ENCODE measurements around the gene AKNA. TPM values are rescaled to one million over a fixed set of nuclear protein-coding genes. Genes with fewer than 3 reads are reported as not detected.

AKNA gene
- total RNA-seq, 1 experiment from 2014 or later = 20.6 TPM

GRCh38 chr9:114433720-114434255 is 46.0 kb upstream of the AKNA start (continued):
- TF ChIP-seq YY1 (IDR thresholded peaks at IDR 0.05; ENCODE audit: extremely low read depth, insufficient replicate concordance, low read depth, low read length) (no peak), ZFX (IDR thresholded peaks at IDR 0.05) (no peak), JUND (IDR thresholded peaks at IDR 0.05) (no peak), SRF (IDR thresholded peaks at IDR 0.05; ENCODE audit: low read depth) (no peak), CEBPB (IDR thresholded peaks at IDR 0.05; ENCODE audit: low read depth) (no peak), EGR1 (IDR thresholded peaks at IDR 0.05; ENCODE audit: low read depth) (no peak)

- H3K27me3 ChIP-seq (ENCODE audit: insufficient read depth, low read length) = no peaks in the 10 kb centered on the region
- H4K20me1 ChIP-seq (ENCODE audit: insufficient read depth) = no peaks in the 10 kb centered on the region
- ChIA-PET CTCF (interaction anchor here (6.7 kb wide), 1 partner anchor 220 kb away, joined by 48 read pairs; no protein-coding TSS in a partner anchor), RAD21 (ENCODE audit: low non-redundant PET in 1 of 2, low total read pairs in 2 of 2, uncharacterized antibody in 2 of 2, unreplicated experiment in 2 of 2) (interaction anchor here in 1 of 2 experiments (1.2 kb wide), 1 partner anchor 220 kb away, joined by 3 read pairs; no protein-coding TSS in a partner anchor), POLR2A (no interaction called here)
- no peak overlapping the region for H3K4me3 ChIP-seq (replicated peaks in 1 of 2; ENCODE audit: low read depth in 1 of 2, low read length in 2 of 2)
- no peaks in the 10 kb centered on the region for H3K4me1 ChIP-seq (ENCODE audit: control insufficient read depth in 1 of 2, insufficient read depth in 2 of 2, low read length in 2 of 2)
- no peaks in the 10 kb centered on the region for H3K9me2 ChIP-seq (ENCODE audit: insufficient read depth)
- intact Hi-C loops (cut with micrococcal nuclease) = loop anchor here (10.0 kb wide), 2 partner anchors 482 to 582 kb away; no protein-coding TSS in a partner anchor
- no TSS peak for BruUV-seq (replicated peaks)
- H3K4me2 ChIP-seq (ENCODE audit: low read length) = no peak overlapping the region
- no peaks in the 10 kb centered on the region for H3K79me2 ChIP-seq (ENCODE audit: insufficient read depth, low read length)
- no peak overlapping the region for H2AFZ ChIP-seq (ENCODE audit: low read depth, low read length, poor library complexity, severe bottlenecking)
- ATAC-seq = no peak
- H3K36me3 ChIP-seq (ENCODE audit: control insufficient read depth in 1 of 2, insufficient read depth in 2 of 2, low read length in 2 of 2) = no peaks in the 10 kb centered on the region
- TF ChIP-seq RAD21 (IDR thresholded peaks at IDR 0.05; ENCODE audit: low read depth) (no peak), REST (IDR thresholded peaks at IDR 0.05; ENCODE audit: low read depth) (no peak), EZH2phosphoT487 (IDR thresholded peaks at IDR 0.05; ENCODE audit: borderline replicate concordance) (no peak), POLR2AphosphoS5 (IDR thresholded peaks at IDR 0.05; ENCODE audit: low read depth, low read length) (no peak), CTCF (IDR thresholded peaks at IDR 0.05 in 2 of 3, conservative IDR thresholded peaks at IDR 0.05 in 1 of 3; ENCODE audit: borderline replicate concordance in 1 of 3, insufficient read depth in 1 of 3, low read depth in 2 of 3, low read length in 2 of 3) (no peak), ATF3 (IDR thresholded peaks at IDR 0.05) (no peak), JUND (IDR thresholded peaks at IDR 0.05) (no peak), ZNF274 (IDR thresholded peaks at IDR 0.05; ENCODE audit: low read depth, low read length) (no peak), CEBPB (IDR thresholded peaks at IDR 0.05; ENCODE audit: low read depth) (no peak), SP1 (IDR thresholded peaks at IDR 0.05; ENCODE audit: low read depth) (no peak)
- no peak for DNase-seq (ENCODE audit: low read depth, low spot score)
- no peaks in the 10 kb centered on the region for H3K9me3 ChIP-seq (ENCODE audit: control insufficient read depth in 1 of 2, insufficient read depth in 1 of 2, low read depth in 1 of 2, low read length in 2 of 2)
- no peak overlapping the region for H3K27ac ChIP-seq (ENCODE audit: low read depth, low read length)
- H3K9ac ChIP-seq (ENCODE audit: low read length) = no peak overlapping the region
Measured at GRCh38 chr9:114433086-114433485, 45.3 kb upstream of the AKNA start.
